ENCODE results near the gene NAV3. TPM values are rescaled to one million over a fixed set of nuclear protein-coding genes. Genes with fewer than 3 reads are reported as not detected.

Gene NAV3
- total and polyA plus RNA-seq, 9 of the 15 experiments (the other 6 are each of a cell fraction or from before 2014, with no cell fraction given) = 0.04 TPM; not detected in 8

GRCh38 chr12:78209846-78210505 is 379.3 kb downstream of the NAV3 start (continued):
- TF ChIP-seq FUS (optimal IDR thresholded peaks at IDR 0.05; ENCODE audit: low read depth, low read length) (no peak), HNRNPH1 (optimal IDR thresholded peaks at IDR 0.05; ENCODE audit: low read depth, low read length) (no peak)

GRCh38 chr12:78210506-78210860 is 379.8 kb downstream of the NAV3 start:
- H4K20me1 ChIP-seq (replicated peaks; ENCODE audit: control insufficient read depth, insufficient read depth, low read length) = no peaks in the 10 kb centered on the region
- H2AFZ ChIP-seq (ENCODE audit: low read depth, low read length) = no peak overlapping the region
- no peaks in the 10 kb centered on the region for H3K9me1 ChIP-seq (ENCODE audit: control insufficient read depth, insufficient read depth, low read length)
- no peak overlapping the region for H3K4me2 ChIP-seq (ENCODE audit: insufficient read depth, low read length)
- POLR2A ChIA-PET = no interaction called here
- CTCF ChIA-PET (ENCODE audit: low intra/inter-chr PET ratio) = no interaction called here
- no peaks in the 10 kb centered on the region for H3K79me2 ChIP-seq (ENCODE audit: control insufficient read depth, insufficient read depth, low read length)
- BruUV-seq (replicated peaks) = no TSS peak
- H3K27me3 ChIP-seq (ENCODE audit: control insufficient read depth in 2 of 2, insufficient read depth in 2 of 2, low read length in 2 of 2) = no peaks in the 10 kb centered on the region
- FAIRE-seq (no peak), DNase-seq (ENCODE audit: extremely low read depth in 1 of 4, low spot score in 3 of 4) (no peak), ATAC-seq (no peak)
- H3K9me3 ChIP-seq (replicated peaks; ENCODE audit: control insufficient read depth, insufficient read depth, low read depth, low read length) = no peaks in the 10 kb centered on the region
- 0% methylated on average over 1 of the region's 1 CpG for WGBS (ENCODE audit: insufficient coverage, low coverage, missing lambda C conversion rate)
- H3K27ac ChIP-seq (ENCODE audit: extremely low read depth, low read depth, low read length) = no peak overlapping the region
- intact Hi-C loops (cut with micrococcal nuclease) = no loop called here
- no peaks in the 10 kb centered on the region for H3K4me1 ChIP-seq (replicated peaks in 1 of 2; ENCODE audit: control insufficient read depth in 2 of 2, insufficient read depth in 2 of 2, low read length in 2 of 2)
- H3K4me3 ChIP-seq = no peak overlapping the region
- no peaks in the 10 kb centered on the region for H3K36me3 ChIP-seq (ENCODE audit: control insufficient read depth, insufficient read depth, low read length)
- H3K9ac ChIP-seq (ENCODE audit: insufficient read depth in 1 of 2, low read depth in 2 of 2, low read length in 2 of 2) = no peak overlapping the region
- in situ Hi-C loops (cut with MboI) = no loop called here
- TF ChIP-seq USF2 (CRISPR knock-in tag; IDR thresholded peaks at IDR 0.05) = no peak
- TF ChIP-seq HEY1 (CRISPR knock-in tag; IDR thresholded peaks at IDR 0.05; ENCODE audit: borderline replicate concordance) = no peak
- TF ChIP-seq ZNF398 (CRISPR knock-in tag; IDR thresholded peaks at IDR 0.05) = no peak
- no peak for TF ChIP-seq FIP1L1 (IDR thresholded peaks at IDR 0.05; ENCODE audit: low read depth, low read length, poor library complexity, severe bottlenecking)
- TF ChIP-seq MLLT1 (IDR thresholded peaks at IDR 0.05) = no peak
- TF ChIP-seq SIN3A (IDR thresholded peaks at IDR 0.05; ENCODE audit: borderline replicate concordance in 2 of 2, control insufficient read depth in 1 of 2, low read depth in 2 of 2, low read length in 2 of 2) = no peak
- TF ChIP-seq ZNF408 (CRISPR knock-in tag; IDR thresholded peaks at IDR 0.05; ENCODE audit: low read depth) = no peak
- TF ChIP-seq ARID2 (IDR thresholded peaks at IDR 0.05) = no peak
- no peak for TF ChIP-seq POLR3G (IDR thresholded peaks at IDR 0.05; ENCODE audit: extremely low read depth, insufficient read length, insufficient replicate concordance)
- TF ChIP-seq NCOA1 (IDR thresholded peaks at IDR 0.05; ENCODE audit: low read depth) = no peak
- TF ChIP-seq RFX5 (IDR thresholded peaks at IDR 0.05; ENCODE audit: low read depth, low read length) = no peak
- no peak for TF ChIP-seq ZNF77 (CRISPR knock-in tag; IDR thresholded peaks at IDR 0.05)
- TF ChIP-seq ZNF445 (CRISPR knock-in tag; IDR thresholded peaks at IDR 0.05; ENCODE audit: low read depth) = no peak
